MCF 10A (cell line): ENCODE results near the gene UVSSA. TPM values are rescaled to one million over a fixed set of nuclear protein-coding genes. Genes with fewer than 3 reads are reported as not detected.
"Not testable (repeated sequence)": the region's sequence is repeated elsewhere in the genome, so short reads cannot be mapped to it uniquely, and the experiment has no call there.

Experiments used
- BruUV-seq: library from RNA; stranded (reverse); fragments of 400-500 nt; replicated peaks from 2 replicates; lab custom pipeline; 2021; lab: Mats Ljungman, UMichigan
- CTCF ChIA-PET: fragments of 300-600 bp; sonication (Branson Sonifier 250); formaldehyde crosslinking; extraction: SDS; loops from one replicate; lab custom pipeline; 2021; ENCODE audit warnings: antibody characterized with exemption, inconsistent platforms; lab: Yijun Ruan, JAX
- POLR2A ChIA-PET: fragments of 300-600, 350-650 bp; sonication (Branson Sonifier 250); formaldehyde crosslinking; extraction: SDS; loops from one replicate; lab custom pipeline; 2020; ENCODE audit warnings: antibody characterized with exemption, inconsistent platforms; lab: Yijun Ruan, JAX
- DNase-seq: peaks from one replicate; pipeline ENCODE4 v3.0.0-alpha.2; 2018; ENCODE audit not compliant: unreplicated experiment
- H3K27ac Mint-ChIP-seq: one replicate; pipeline ENCODE4 v1.8.0; 2022; ENCODE audit warnings: mild to moderate bottlenecking, low read depth, mixed read lengths; ENCODE audit not compliant: unreplicated experiment
- H3K27me3 Mint-ChIP-seq: one replicate; pipeline ENCODE4 v1.8.0; 2022; ENCODE audit warnings: mixed read lengths; ENCODE audit not compliant: insufficient read depth, unreplicated experiment
- H3K36me3 Mint-ChIP-seq: one replicate; pipeline ENCODE4 v1.8.0; 2022; ENCODE audit warnings: mild to moderate bottlenecking, moderate library complexity, mixed read lengths; ENCODE audit not compliant: insufficient read depth, unreplicated experiment
- H3K4me1 Mint-ChIP-seq: one replicate; pipeline ENCODE4 v1.8.0; 2022; ENCODE audit warnings: mixed read lengths; ENCODE audit not compliant: insufficient read depth, unreplicated experiment
- H3K4me3 Mint-ChIP-seq: one replicate; pipeline ENCODE4 v1.8.0; 2022; ENCODE audit warnings: mild to moderate bottlenecking, moderate library complexity, mixed read lengths; ENCODE audit not compliant: unreplicated experiment
- H3K9me3 Mint-ChIP-seq: one replicate; pipeline ENCODE4 v1.8.0; 2022; ENCODE audit warnings: mixed read lengths; ENCODE audit not compliant: unreplicated experiment
- CTCF ChIP-seq: fragments of 200-600 bp; IDR thresholded peaks from one replicate; pipeline ENCODE4 v1.8.0; 2022; ENCODE audit warnings: antibody characterized with exemption, mild to moderate bottlenecking; ENCODE audit not compliant: unreplicated experiment
- intact Hi-C: fragments of 100-400 bp; cut with micrococcal nuclease; formaldehyde crosslinking; loops from 2 replicates; pipeline ENCODE4 v1.14.1; 2022
- total RNA-seq: library from RNA; stranded (reverse); gene quantifications from 2 replicates; pipeline ENCODE4 v1.2.3, GENCODE V29; 2022

UVSSA gene
- total RNA-seq, 1 experiment from 2014 or later, result 43.6 TPM

- Mint-ChIP-seq H3K9me3 (peaks cover 10% of the 10 kb centered on the region), H3K27me3 (no peaks in the 10 kb centered on the region), H3K36me3 (peaks cover 26% of the 10 kb centered on the region), H3K27ac (no peak overlapping the region), H3K4me1 (no peaks in the 10 kb centered on the region), H3K4me3 (no peak overlapping the region)
- no peak for TF ChIP-seq CTCF
- no TSS peak for BruUV-seq
- CTCF ChIA-PET, result no interaction called here
- DNase-seq, result no peak
- intact Hi-C loops, result no loop called here
- POLR2A ChIA-PET, result no interaction called here
These were observed 38.6 kb downstream of the UVSSA start for GRCh38 chr4:1385373-1386340.

GRCh38 chr4:1393363-1393762 lies 46.4 kb downstream of the UVSSA start:
- H3K4me1 Mint-ChIP-seq, H3K27me3 Mint-ChIP-seq, H3K9me3 Mint-ChIP-seq, intact Hi-C loops, H3K4me3 Mint-ChIP-seq, H3K36me3 Mint-ChIP-seq, H3K27ac Mint-ChIP-seq, DNase-seq, BruUV-seq, POLR2A ChIA-PET: not testable (repeated sequence)
- CTCF ChIA-PET, result interaction anchor here (0.6 kb wide), 1 partner anchor 214 kb away, joined by 3 read pairs; no protein-coding TSS in a partner anchor

GRCh38 chr4:1393866-1394265 lies 46.9 kb downstream of the UVSSA start:
- Mint-ChIP-seq H3K27me3 (no peaks in the 10 kb centered on the region), H3K9me3 (peaks cover 2% of the 10 kb centered on the region), H3K27ac (no peak overlapping the region), H3K4me1 (no peaks in the 10 kb centered on the region), H3K4me3 (no peak overlapping the region), H3K36me3 (peaks cover 6% of the 10 kb centered on the region)
- POLR2A ChIA-PET, result no interaction called here
- DNase-seq, result no peak
- no peak for TF ChIP-seq CTCF
- intact Hi-C loops, result no loop called here
- CTCF ChIA-PET, result no interaction called here
- BruUV-seq, result no TSS peak

GRCh38 chr4:1394554-1395388 lies 47.8 kb downstream of the UVSSA start:
- DNase-seq, intact Hi-C loops, POLR2A ChIA-PET, H3K9me3 Mint-ChIP-seq, CTCF ChIA-PET, H3K36me3 Mint-ChIP-seq, H3K27me3 Mint-ChIP-seq, H3K27ac Mint-ChIP-seq, BruUV-seq, H3K4me3 Mint-ChIP-seq, H3K4me1 Mint-ChIP-seq: not testable (repeated sequence)

- H3K4me3 Mint-ChIP-seq, H3K27me3 Mint-ChIP-seq, POLR2A ChIA-PET, DNase-seq, CTCF ChIA-PET, H3K36me3 Mint-ChIP-seq, BruUV-seq, intact Hi-C loops, H3K9me3 Mint-ChIP-seq, H3K4me1 Mint-ChIP-seq, H3K27ac Mint-ChIP-seq: not testable (repeated sequence)
These were observed 48.4 kb downstream of the UVSSA start for GRCh38 chr4:1395389-1395820.
